ENCODE data around the gene CELSR1. TPM values are rescaled to one million over a fixed set of nuclear protein-coding genes. Genes with fewer than 3 reads are reported as not detected.

Gene CELSR1
- total RNA-seq, 2 experiments from 2014 or later, result 1.0 to 1.1 TPM

GRCh38 chr22:46380069-46380468 is 157.4 kb downstream of the CELSR1 start:
- Histone ChIP-seq H3K9me3 (ENCODE audit: control insufficient read depth in 1 of 2, insufficient read depth in 1 of 2, low read length in 2 of 2) (peaks cover 12 to 25% of the 10 kb centered on the region in 2 experiments), H3K27ac (ENCODE audit: low read depth in 1 of 2, low read length in 2 of 2) (no peak overlapping the region), H3K36me3 (ENCODE audit: insufficient read depth, low read length) (no peaks in the 10 kb centered on the region), H3K4me3 (ENCODE audit: low read length) (no peak overlapping the region), H3K27me3 (ENCODE audit: control insufficient read depth in 1 of 2, insufficient read depth in 2 of 2, low read length in 2 of 2) (no peaks in the 10 kb centered on the region), H3K4me1 (ENCODE audit: insufficient read depth, low read length) (no peaks in the 10 kb centered on the region)
- Mint-ChIP-seq H3K9me3 (peaks cover 2% of the 10 kb centered on the region), H3K36me3 (ENCODE audit: low read depth) (no peaks in the 10 kb centered on the region), H3K27ac (no peak overlapping the region), H3K27me3 (no peaks in the 10 kb centered on the region), H3K4me1 (ENCODE audit: low read depth) (peaks cover 2% of the 10 kb centered on the region), H3K4me3 (no peak overlapping the region)
- ATAC-seq (ENCODE audit: poor library complexity) (no peak), DNase-seq (no peak)
- ChIA-PET POLR2A (no interaction called here), CTCF (no interaction called here)
- intact Hi-C loops (cut with DNase I, micrococcal nuclease), result no loop called here
- TF ChIP-seq CTCF (IDR thresholded peaks at IDR 0.05), result no peak

DNA sequence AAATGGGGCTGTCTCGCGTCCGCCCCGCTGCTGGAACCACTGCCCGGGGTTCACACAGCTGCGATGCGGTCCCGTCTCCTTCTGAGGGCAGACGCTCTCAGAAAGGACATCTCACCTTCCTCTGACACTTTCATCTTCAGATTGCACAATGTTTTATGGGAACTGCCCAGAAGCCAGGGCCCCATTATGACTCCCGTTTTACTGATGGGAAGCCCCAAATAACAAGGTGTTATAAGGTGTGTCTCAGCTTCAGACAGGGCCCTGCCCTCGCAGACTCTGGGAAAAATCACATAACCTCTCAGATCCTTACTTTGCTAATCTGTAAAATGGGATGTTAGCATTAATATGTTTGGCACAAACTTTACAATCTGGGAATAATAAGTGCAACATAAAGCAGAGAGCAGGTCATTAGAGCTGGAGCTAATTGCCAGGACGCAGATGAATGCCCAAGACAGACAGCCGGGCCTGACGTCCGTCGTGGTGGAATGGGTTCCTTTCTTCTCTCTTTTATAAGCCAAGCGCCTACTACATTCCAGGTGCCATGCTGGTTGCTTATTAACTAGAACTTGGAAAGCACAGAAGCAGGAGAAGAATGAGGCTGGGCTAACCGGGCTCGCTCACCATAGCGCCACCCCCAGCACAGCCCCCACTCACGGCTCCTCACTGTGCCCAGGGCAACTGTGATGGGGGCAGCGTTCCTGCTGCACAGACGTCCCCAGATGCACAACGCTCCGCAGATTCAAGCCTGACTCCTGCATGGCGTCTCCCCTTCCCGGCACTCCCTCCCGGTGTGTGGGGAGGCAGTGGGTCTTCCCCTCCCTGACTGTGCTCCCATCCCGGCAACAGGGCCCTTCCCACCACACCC is 158.1 kb downstream of the CELSR1 start:
- ChIA-PET CTCF (no interaction called here), POLR2A (no interaction called here)
- H3K27me3 ChIP-seq (ENCODE audit: control insufficient read depth in 1 of 2, insufficient read depth in 2 of 2, low read length in 2 of 2), result no peaks in the 10 kb centered on the region
- intact Hi-C loops (cut with DNase I, micrococcal nuclease), result no loop called here
- H3K27ac ChIP-seq (ENCODE audit: low read depth in 1 of 2, low read length in 2 of 2), result no peak overlapping the region
- H3K4me3 Mint-ChIP-seq, result no peak overlapping the region
- TF ChIP-seq CTCF (IDR thresholded peaks at IDR 0.05), result no peak
- peaks cover 6% of the 10 kb centered on the region for H3K4me1 Mint-ChIP-seq (ENCODE audit: low read depth)
- no peak overlapping the region for H3K4me3 ChIP-seq (ENCODE audit: low read length)
- peaks cover 2% of the 10 kb centered on the region for H3K9me3 Mint-ChIP-seq
- peaks cover 12 to 33% of the 10 kb centered on the region in 2 experiments for H3K9me3 ChIP-seq (ENCODE audit: control insufficient read depth in 1 of 2, insufficient read depth in 1 of 2, low read length in 2 of 2)
- H3K27me3 Mint-ChIP-seq, result no peaks in the 10 kb centered on the region
- H3K36me3 Mint-ChIP-seq (ENCODE audit: low read depth), result no peaks in the 10 kb centered on the region
- H3K36me3 ChIP-seq (ENCODE audit: insufficient read depth, low read length), result no peaks in the 10 kb centered on the region
- ATAC-seq (ENCODE audit: poor library complexity), result no peak
- DNase-seq, result no peak
- peaks cover 5% of the 10 kb centered on the region for H3K4me1 ChIP-seq (ENCODE audit: insufficient read depth, low read length)
- H3K27ac Mint-ChIP-seq, result no peak overlapping the region

- Histone ChIP-seq H3K4me3 (ENCODE audit: low read length) (no peak overlapping the region), H3K27ac (ENCODE audit: low read depth in 1 of 2, low read length in 2 of 2) (no peak overlapping the region), H3K9me3 (ENCODE audit: control insufficient read depth in 1 of 2, insufficient read depth in 1 of 2, low read length in 2 of 2) (peaks cover 12 to 38% of the 10 kb centered on the region in 2 experiments), H3K27me3 (ENCODE audit: control insufficient read depth in 1 of 2, insufficient read depth in 2 of 2, low read length in 2 of 2) (no peaks in the 10 kb centered on the region), H3K36me3 (ENCODE audit: insufficient read depth, low read length) (no peaks in the 10 kb centered on the region), H3K4me1 (ENCODE audit: insufficient read depth, low read length) (peaks cover 12% of the 10 kb centered on the region)
- DNase-seq, result no peak
- ATAC-seq (ENCODE audit: poor library complexity), result no peak
- Mint-ChIP-seq H3K4me1 (ENCODE audit: low read depth) (peaks cover 14% of the 10 kb centered on the region), H3K27me3 (no peaks in the 10 kb centered on the region), H3K27ac (no peak overlapping the region), H3K4me3 (no peak overlapping the region), H3K9me3 (peaks cover 2% of the 10 kb centered on the region), H3K36me3 (ENCODE audit: low read depth) (no peaks in the 10 kb centered on the region)
- intact Hi-C loops (cut with DNase I, micrococcal nuclease), result no loop called here
- CTCF ChIA-PET, result interaction anchor here (1.1 kb wide), 1 partner anchor 11 kb away, joined by 3 read pairs; no protein-coding TSS in a partner anchor
- TF ChIP-seq CTCF (IDR thresholded peaks at IDR 0.05), result no peak
- POLR2A ChIA-PET, result no interaction called here
Measured at GRCh38 chr22:46378426-46379065, 158.9 kb downstream of the CELSR1 start.

Data from CD4-positive, alpha-beta T cell (primary cell).